Gastrocnemius medialis (tissue), 4 donors: ENCODE data around the gene MEMO1. TPM values are rescaled to one million over a fixed set of nuclear protein-coding genes. Genes with fewer than 3 reads are reported as not detected.

Source experiments
- ATAC-seq, 2 donors: fragments of 150-250 bp; one replicate each; pipeline ENCODE4 v1.9.1; 2016
- DNase-seq, 2 donors: peaks; one replicate each; pipeline ENCODE4 v3.0.0-alpha.2; 2019
- H3K27ac ChIP-seq, 4 donors: fragments of 200-600 bp; sonication (generic); 1 replicate in 1 of 4; 2 replicates in 3 of 4; pipeline ENCODE4 v1.5.1; 2016 to 2018; ENCODE audit warnings: mild to moderate bottlenecking in 2 of 4, moderate library complexity in 1 of 4
- H3K27me3 ChIP-seq, 3 donors: fragments of 200-600 bp; sonication (generic) in 2 of 3; 1 replicate in 1 of 3; 2 replicates in 2 of 3; pipeline versions ENCODE4 v1.5.1 to v1.6.0; 2016 to 2019; ENCODE audit warnings: mild to moderate bottlenecking in 1 of 3, moderate library complexity in 1 of 3
- H3K36me3 ChIP-seq, 2 donors: fragments of 200-600 bp; sonication (generic) in 1 of 2; one replicate each; pipeline ENCODE4 v1.5.1; 2017 to 2018
- H3K4me1 ChIP-seq, 2 donors: fragments of 200-600 bp; sonication (generic) in 1 of 2; one replicate each; pipeline ENCODE4 v1.5.1; 2016 to 2017; ENCODE audit warnings: mild to moderate bottlenecking in 2 of 2
- H3K4me3 ChIP-seq, 4 donors: fragments of 200-600 bp; sonication (generic) in 3 of 4; 1 replicate in 1 of 4; 2 replicates in 3 of 4; pipeline ENCODE4 v1.5.1; 2016 to 2019; ENCODE audit warnings: mild to moderate bottlenecking in 2 of 4
- H3K9me3 ChIP-seq, 3 donors: fragments of 200-600 bp; sonication (generic) in 2 of 3; 1 replicate in 1 of 3; 2 replicates in 2 of 3; pipeline ENCODE4 v1.5.1; 2016 to 2019
- POLR2A ChIP-seq, 2 donors: fragments of 450-650 bp; IDR thresholded peaks; one replicate each; pipeline ENCODE4 v1.6.1; 2017; ENCODE audit warnings: antibody characterized with exemption in 2 of 2, mild to moderate bottlenecking in 2 of 2, moderate library complexity in 2 of 2
- in situ Hi-C, 4 donors: fragments of 200-750 bp; cut with MboI; loops; one replicate each; pipeline versions ENCODE4 v1.15.0 to v1.8.0; 2017; ENCODE audit warnings: low sequenced_read_pairs in 4 of 4
- intact Hi-C: fragments of 100-400 bp; cut with DNase I; formaldehyde crosslinking; loops from one replicate; pipeline ENCODE4 v1.15.1; 2023; ENCODE audit warnings: low total_unique reads
- total RNA-seq, 4 donors: library from RNA; depleted of rRNA; stranded (reverse); fragments of >200 nt; gene quantifications; one replicate each; pipeline versions ENCODE4 v1.1.0 to v1.2.3, GENCODE V29; 2016
- TF ChIP-seq, protein P1 (sequence below), 5 experiments: fragments of 450-650 bp in 3 of 5; fragments of 200-600 bp in 2 of 5; sonication (generic) in 2 of 5; IDR thresholded peaks in 4 of 5; conservative IDR thresholded peaks in 1 of 5; 1 replicate in 4 of 5; 2 replicates in 1 of 5; pipeline ENCODE4 v1.5.1; 2016 to 2019; ENCODE audit warnings: antibody characterized with exemption in 5 of 5, mild to moderate bottlenecking in 3 of 5, moderate library complexity in 3 of 5

The MEMO1 gene
- total RNA-seq, 4 donors from 2014 or later = 32.2 to 75.0 (median 50.0) TPM

DNA sequence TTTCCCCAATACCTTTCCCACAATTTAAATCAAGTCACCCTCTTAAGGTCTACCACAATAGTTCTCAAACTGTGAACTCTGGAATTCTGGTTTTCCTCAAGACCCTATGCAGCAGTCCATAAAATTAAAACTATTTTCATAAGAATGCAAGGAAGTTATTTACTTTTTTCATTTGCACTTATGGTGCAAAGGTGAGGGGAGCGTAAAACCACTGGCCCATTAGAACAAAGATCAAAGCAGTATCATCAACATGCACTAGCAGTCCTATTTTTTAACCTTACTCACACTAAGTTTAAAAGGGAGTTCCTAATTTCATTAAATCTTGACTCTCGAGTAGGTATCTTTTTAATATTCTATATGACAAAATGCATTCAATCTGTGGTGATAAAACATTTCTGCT is 85.3 kb downstream of the MEMO1 start:
- in situ Hi-C loops = no loop called here
- Histone ChIP-seq H3K4me3 (no peak overlapping the region), H3K4me1 (peaks cover 11 to 15% of the 10 kb centered on the region in 2 donors)

DNA sequence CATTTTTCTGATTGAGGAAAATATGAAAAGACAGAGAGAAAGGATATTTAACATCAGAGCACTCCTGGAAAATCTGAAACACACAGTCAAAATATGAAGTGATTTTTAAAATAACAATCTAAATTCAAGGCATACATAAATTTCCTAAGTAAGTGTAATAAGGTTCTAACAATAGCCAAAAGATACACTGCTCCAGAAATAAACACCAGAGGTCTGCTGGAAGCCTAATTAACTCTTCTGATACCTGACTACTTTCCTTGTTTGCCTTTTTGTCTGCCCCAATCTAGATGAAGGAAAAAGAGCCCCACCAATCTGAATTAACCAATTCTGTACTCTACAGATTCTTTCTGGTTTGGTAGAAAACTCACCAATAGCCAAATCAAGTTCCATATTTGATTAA is 87.1 kb downstream of the MEMO1 start:
- no peaks in the 10 kb centered on the region for H3K27me3 ChIP-seq
- H3K36me3 ChIP-seq = no peaks in the 10 kb centered on the region
- H3K9me3 ChIP-seq = no peaks in the 10 kb centered on the region
- DNase-seq = no peak
- peaks cover 11 to 15% of the 10 kb centered on the region in 2 donors for H3K4me1 ChIP-seq
- H3K4me3 ChIP-seq = no peak overlapping the region
- no peak for TF ChIP-seq POLR2A (IDR thresholded peaks at IDR 0.05)
- TF ChIP-seq, protein P1, sequence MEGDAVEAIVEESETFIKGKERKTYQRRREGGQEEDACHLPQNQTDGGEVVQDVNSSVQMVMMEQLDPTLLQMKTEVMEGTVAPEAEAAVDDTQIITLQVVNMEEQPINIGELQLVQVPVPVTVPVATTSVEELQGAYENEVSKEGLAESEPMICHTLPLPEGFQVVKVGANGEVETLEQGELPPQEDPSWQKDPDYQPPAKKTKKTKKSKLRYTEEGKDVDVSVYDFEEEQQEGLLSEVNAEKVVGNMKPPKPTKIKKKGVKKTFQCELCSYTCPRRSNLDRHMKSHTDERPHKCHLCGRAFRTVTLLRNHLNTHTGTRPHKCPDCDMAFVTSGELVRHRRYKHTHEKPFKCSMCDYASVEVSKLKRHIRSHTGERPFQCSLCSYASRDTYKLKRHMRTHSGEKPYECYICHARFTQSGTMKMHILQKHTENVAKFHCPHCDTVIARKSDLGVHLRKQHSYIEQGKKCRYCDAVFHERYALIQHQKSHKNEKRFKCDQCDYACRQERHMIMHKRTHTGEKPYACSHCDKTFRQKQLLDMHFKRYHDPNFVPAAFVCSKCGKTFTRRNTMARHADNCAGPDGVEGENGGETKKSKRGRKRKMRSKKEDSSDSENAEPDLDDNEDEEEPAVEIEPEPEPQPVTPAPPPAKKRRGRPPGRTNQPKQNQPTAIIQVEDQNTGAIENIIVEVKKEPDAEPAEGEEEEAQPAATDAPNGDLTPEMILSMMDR (IDR thresholded peaks at IDR 0.05 in 4 of 5, conservative IDR thresholded peaks at IDR 0.05 in 1 of 5) = no peak
- no peak for ATAC-seq
- intact Hi-C loops = no loop called here
- no peak overlapping the region for H3K27ac ChIP-seq
- in situ Hi-C loops = no loop called here

More for the DNA sequence above, 85.3 kb downstream of the MEMO1 start:
- no peaks in the 10 kb centered on the region for H3K27me3 ChIP-seq
- TF ChIP-seq, protein P1 (IDR thresholded peaks at IDR 0.05 in 4 of 5, conservative IDR thresholded peaks at IDR 0.05 in 1 of 5) = no peak
- no peak for TF ChIP-seq POLR2A (IDR thresholded peaks at IDR 0.05)
- H3K36me3 ChIP-seq = no peaks in the 10 kb centered on the region
- H3K27ac ChIP-seq = no peak overlapping the region
- ATAC-seq = no peak
- no peaks in the 10 kb centered on the region for H3K9me3 ChIP-seq
- no peak for DNase-seq
- intact Hi-C loops = no loop called here

GRCh38 chr2:31922542-31923408 is 88.0 kb downstream of the MEMO1 start:
- intact Hi-C loops (no loop called here), in situ Hi-C loops (no loop called here)
- no peaks in the 10 kb centered on the region for H3K36me3 ChIP-seq
- DNase-seq (no peak), ATAC-seq (no peak)
- TF ChIP-seq, protein P1 (IDR thresholded peaks at IDR 0.05 in 4 of 5, conservative IDR thresholded peaks at IDR 0.05 in 1 of 5) = no peak
- no peak for TF ChIP-seq POLR2A (IDR thresholded peaks at IDR 0.05)
- peaks cover 11 to 15% of the 10 kb centered on the region in 2 donors for H3K4me1 ChIP-seq
- no peak overlapping the region for H3K4me3 ChIP-seq
- H3K27ac ChIP-seq = no peak overlapping the region
- H3K9me3 ChIP-seq = no peaks in the 10 kb centered on the region
- H3K27me3 ChIP-seq = no peaks in the 10 kb centered on the region

- H3K4me1 ChIP-seq = peaks cover 11 to 15% of the 10 kb centered on the region in 2 donors
- in situ Hi-C loops = no loop called here
- H3K36me3 ChIP-seq = no peaks in the 10 kb centered on the region
- no peaks in the 10 kb centered on the region for H3K27me3 ChIP-seq
- H3K27ac ChIP-seq = no peak overlapping the region
- intact Hi-C loops = no loop called here
- no peak overlapping the region for H3K4me3 ChIP-seq
- ATAC-seq = no peak
- no peaks in the 10 kb centered on the region for H3K9me3 ChIP-seq
- no peak for DNase-seq
- TF ChIP-seq POLR2A (IDR thresholded peaks at IDR 0.05) = no peak
- TF ChIP-seq, protein P1 (IDR thresholded peaks at IDR 0.05 in 4 of 5, conservative IDR thresholded peaks at IDR 0.05 in 1 of 5) = no peak
These were observed 89.8 kb downstream of the MEMO1 start for GRCh38 chr2:31920962-31921361.
